ENCODE results near the gene MPPE1. TPM values are rescaled to one million over a fixed set of nuclear protein-coding genes. Genes with fewer than 3 reads are reported as not detected.

The MPPE1 gene
- total RNA-seq, 2 experiments from 2014 or later, result 62.6 to 68.3 TPM

GRCh38 chr18:11944786-11945185, 36.7 kb upstream of the MPPE1 start:
- Mint-ChIP-seq H3K36me3 (ENCODE audit: low read depth) (no peaks in the 10 kb centered on the region), H3K4me1 (ENCODE audit: low read depth) (peaks cover 16% of the 10 kb centered on the region), H3K9me3 (no peaks in the 10 kb centered on the region), H3K27ac (no peak overlapping the region), H3K27me3 (no peaks in the 10 kb centered on the region), H3K4me3 (no peak overlapping the region)
- no peak for DNase-seq
- ChIA-PET CTCF (no interaction called here), POLR2A (no interaction called here)
- intact Hi-C loops (cut with DNase I, micrococcal nuclease), result loop anchor here in 1 of 2 experiments (5.0 kb wide), 1 partner anchor 38 kb away; the partner anchor contains the start of gene IMPA2
- no peaks in the 10 kb centered on the region for H3K9me3 ChIP-seq (ENCODE audit: control insufficient read depth in 1 of 2, insufficient read depth in 1 of 2, low read length in 2 of 2)
- H3K27ac ChIP-seq (ENCODE audit: low read depth in 1 of 2, low read length in 2 of 2), result no peak overlapping the region
- H3K36me3 ChIP-seq (ENCODE audit: insufficient read depth, low read length), result no peaks in the 10 kb centered on the region
- H3K27me3 ChIP-seq (ENCODE audit: control insufficient read depth in 1 of 2, insufficient read depth in 2 of 2, low read length in 2 of 2), result no peaks in the 10 kb centered on the region
- no peak for ATAC-seq (ENCODE audit: poor library complexity)
- peaks cover 14% of the 10 kb centered on the region for H3K4me1 ChIP-seq (ENCODE audit: insufficient read depth, low read length)
- TF ChIP-seq CTCF (IDR thresholded peaks at IDR 0.05), result no peak
- H3K4me3 ChIP-seq (ENCODE audit: low read length), result no peak overlapping the region

- DNase-seq (no peak), ATAC-seq (ENCODE audit: poor library complexity) (no peak)
- no peaks in the 10 kb centered on the region for H3K36me3 ChIP-seq (ENCODE audit: insufficient read depth, low read length)
- Mint-ChIP-seq H3K9me3 (no peaks in the 10 kb centered on the region), H3K4me1 (ENCODE audit: low read depth) (peaks cover 16% of the 10 kb centered on the region), H3K27me3 (no peaks in the 10 kb centered on the region), H3K36me3 (ENCODE audit: low read depth) (no peaks in the 10 kb centered on the region), H3K27ac (no peak overlapping the region), H3K4me3 (no peak overlapping the region)
- ChIA-PET POLR2A (no interaction called here), CTCF (no interaction called here)
- H3K4me3 ChIP-seq (ENCODE audit: low read length), result no peak overlapping the region
- peaks cover 14% of the 10 kb centered on the region for H3K4me1 ChIP-seq (ENCODE audit: insufficient read depth, low read length)
- H3K27ac ChIP-seq (ENCODE audit: low read depth in 1 of 2, low read length in 2 of 2), result no peak overlapping the region
- no peak for TF ChIP-seq CTCF (IDR thresholded peaks at IDR 0.05)
- intact Hi-C loops (cut with DNase I, micrococcal nuclease), result no loop called here
- no peaks in the 10 kb centered on the region for H3K27me3 ChIP-seq (ENCODE audit: control insufficient read depth in 1 of 2, insufficient read depth in 2 of 2, low read length in 2 of 2)
- H3K9me3 ChIP-seq (ENCODE audit: control insufficient read depth in 1 of 2, insufficient read depth in 1 of 2, low read length in 2 of 2), result no peaks in the 10 kb centered on the region
Observed at GRCh38 chr18:11944252-11944651, 36.1 kb upstream of the MPPE1 start.

GRCh38 chr18:11943551-11943950, 35.4 kb upstream of the MPPE1 start:
- Histone ChIP-seq H3K27me3 (ENCODE audit: control insufficient read depth in 1 of 2, insufficient read depth in 2 of 2, low read length in 2 of 2) (no peaks in the 10 kb centered on the region), H3K4me3 (ENCODE audit: low read length) (no peak overlapping the region), H3K36me3 (ENCODE audit: insufficient read depth, low read length) (no peaks in the 10 kb centered on the region), H3K27ac (ENCODE audit: low read depth in 1 of 2, low read length in 2 of 2) (no peak overlapping the region), H3K4me1 (ENCODE audit: insufficient read depth, low read length) (peaks cover 14% of the 10 kb centered on the region), H3K9me3 (ENCODE audit: control insufficient read depth in 1 of 2, insufficient read depth in 1 of 2, low read length in 2 of 2) (no peaks in the 10 kb centered on the region)
- no peak for TF ChIP-seq CTCF (IDR thresholded peaks at IDR 0.05)
- no peak overlapping the region for H3K4me3 Mint-ChIP-seq
- ChIA-PET CTCF (no interaction called here), POLR2A (no interaction called here)
- ATAC-seq (ENCODE audit: poor library complexity), result no peak
- no peak overlapping the region for H3K27ac Mint-ChIP-seq
- intact Hi-C loops (cut with DNase I, micrococcal nuclease), result no loop called here
- no peaks in the 10 kb centered on the region for H3K9me3 Mint-ChIP-seq
- H3K27me3 Mint-ChIP-seq, result no peaks in the 10 kb centered on the region
- no peaks in the 10 kb centered on the region for H3K36me3 Mint-ChIP-seq (ENCODE audit: low read depth)
- H3K4me1 Mint-ChIP-seq (ENCODE audit: low read depth), result peaks cover 11% of the 10 kb centered on the region
- no peak for DNase-seq

All from CD4-positive, alpha-beta T cell (primary cell).